Activated CD8-positive, alpha-beta memory T cell treated with anti-CD3 and anti-CD28 coated beads for 48 hours (primary cell): ENCODE data around the gene METTL17.
"Not testable (repeated sequence)": the region's sequence is repeated elsewhere in the genome, so short reads cannot be mapped to it uniquely, and the experiment has no call there.

Experiments used
- DNase-seq, 3 experiments: peaks; one replicate each; pipeline ENCODE4 v3.0.0-alpha.2; 2020; ENCODE audit warnings: low read depth in 2 of 3, low spot score in 2 of 3

Gene METTL17

GRCh38 chr14:20996521-20996920, 6.7 kb downstream of the METTL17 start:
- no peak for DNase-seq

- DNase-seq, result no peak
Measured at GRCh38 chr14:20997115-20997514, 7.3 kb downstream of the METTL17 start.

- no peak for DNase-seq
Measured at GRCh38 chr14:20997564-20997963, 7.8 kb downstream of the METTL17 start.

GRCh38 chr14:20998139-20998538, 8.4 kb downstream of the METTL17 start:
- no peak for DNase-seq

- DNase-seq, result no peak
Measured at GRCh38 chr14:20998674-20999366, 9.0 kb downstream of the METTL17 start, which contains the start of gene SLC39A2. Gene SLC39A2, plus strand, starts transcription at chr14:20999293. Its CDS starts 154 bp downstream, at chr14:20999447.

GRCh38 chr14:20999591-20999990, 9.8 kb downstream of the METTL17 start:
- DNase-seq, result no peak

- DNase-seq, result no peak
Measured at GRCh38 chr14:21001218-21001617, 11.4 kb downstream of the METTL17 start.

GRCh38 chr14:21003788-21004346, 14.1 kb downstream of the METTL17 start:
- DNase-seq, result no peak

GRCh38 chr14:21009721-21010120, 19.9 kb downstream of the METTL17 start:
- DNase-seq, result not testable (repeated sequence)

- DNase-seq, result no peak
Measured at GRCh38 chr14:21011136-21011535, 21.4 kb downstream of the METTL17 start.

- peak; percentile 13 to 70 (median 60) for DNase-seq
Measured at GRCh38 chr14:21014761-21015190, 25.0 kb downstream of the METTL17 start.

- no peak for DNase-seq
Measured at GRCh38 chr14:21015312-21015711, 25.5 kb downstream of the METTL17 start.

- DNase-seq, result no peak
Measured at GRCh38 chr14:21016413-21017190, 26.8 kb downstream of the METTL17 start.

- DNase-seq, result no peak
Measured at GRCh38 chr14:21017528-21018245, 27.9 kb downstream of the METTL17 start.

GRCh38 chr14:21018286-21018685, 28.5 kb downstream of the METTL17 start:
- no peak for DNase-seq

GRCh38 chr14:21018781-21019180, 29.0 kb downstream of the METTL17 start:
- no peak for DNase-seq

GRCh38 chr14:21019366-21019765, 29.6 kb downstream of the METTL17 start:
- DNase-seq, result no peak

- no peak for DNase-seq
Measured at GRCh38 chr14:21020977-21021545, 31.3 kb downstream of the METTL17 start.

- DNase-seq, result no peak
Measured at GRCh38 chr14:21022686-21023085, 32.9 kb downstream of the METTL17 start.

- DNase-seq, result no peak
Measured at GRCh38 chr14:21023174-21023573, 33.4 kb downstream of the METTL17 start.
